Subcutaneous adipose tissue (tissue), 4 donors: ENCODE data around the gene SPINDOC. TPM values are rescaled to one million over a fixed set of nuclear protein-coding genes. Genes with fewer than 3 reads are reported as not detected.

Experiments used
- total RNA-seq, 4 donors: library from RNA; depleted of rRNA; stranded (reverse); fragments of >200 nt; gene quantifications; one replicate each; pipeline ENCODE4 v1.1.0, GENCODE V29; 2016
- TF ChIP-seq, protein P1 (sequence below): fragments of 450-650 bp; IDR thresholded peaks from one replicate; pipeline ENCODE4 v1.5.1; 2016; ENCODE audit warnings: low read depth, mild to moderate bottlenecking, control low read depth, antibody characterized with exemption, moderate library complexity

The SPINDOC gene
- total RNA-seq, 4 donors from 2014 or later, result 4.6 to 7.3 (median 5.0) TPM

DNA sequence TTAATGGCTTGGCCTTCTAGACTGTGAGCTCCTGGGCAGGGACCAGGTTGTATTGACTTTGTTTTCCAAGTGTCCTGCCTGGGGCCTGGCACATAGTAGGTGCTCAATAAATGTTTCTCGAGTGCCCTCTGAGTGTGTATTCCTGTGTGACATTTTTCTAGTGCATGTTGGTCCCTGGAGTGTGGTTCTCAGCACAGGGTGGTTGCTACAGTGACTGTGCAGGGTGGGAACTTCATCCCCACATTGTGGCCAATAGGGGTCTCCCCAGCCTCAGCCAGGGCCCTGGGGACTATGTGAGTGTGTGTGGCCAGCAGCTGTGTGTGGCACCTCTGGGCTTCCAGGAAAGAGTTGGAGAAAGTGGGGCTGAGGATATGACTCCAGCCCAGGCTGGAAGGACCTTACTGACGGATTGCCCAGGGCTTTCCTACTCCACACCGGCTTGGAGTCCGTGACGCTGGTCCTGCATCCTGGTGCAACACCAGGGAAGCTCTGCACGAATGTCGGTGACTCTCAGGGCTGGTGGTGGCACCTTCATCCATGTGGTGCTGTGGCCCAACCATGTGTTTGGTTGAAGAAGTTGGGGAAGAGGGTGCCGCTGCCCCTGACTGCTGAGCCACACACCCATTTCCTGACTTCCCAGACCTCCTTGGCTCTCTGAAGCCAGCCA is 16.7 kb downstream of the SPINDOC start:
- TF ChIP-seq, protein P1, sequence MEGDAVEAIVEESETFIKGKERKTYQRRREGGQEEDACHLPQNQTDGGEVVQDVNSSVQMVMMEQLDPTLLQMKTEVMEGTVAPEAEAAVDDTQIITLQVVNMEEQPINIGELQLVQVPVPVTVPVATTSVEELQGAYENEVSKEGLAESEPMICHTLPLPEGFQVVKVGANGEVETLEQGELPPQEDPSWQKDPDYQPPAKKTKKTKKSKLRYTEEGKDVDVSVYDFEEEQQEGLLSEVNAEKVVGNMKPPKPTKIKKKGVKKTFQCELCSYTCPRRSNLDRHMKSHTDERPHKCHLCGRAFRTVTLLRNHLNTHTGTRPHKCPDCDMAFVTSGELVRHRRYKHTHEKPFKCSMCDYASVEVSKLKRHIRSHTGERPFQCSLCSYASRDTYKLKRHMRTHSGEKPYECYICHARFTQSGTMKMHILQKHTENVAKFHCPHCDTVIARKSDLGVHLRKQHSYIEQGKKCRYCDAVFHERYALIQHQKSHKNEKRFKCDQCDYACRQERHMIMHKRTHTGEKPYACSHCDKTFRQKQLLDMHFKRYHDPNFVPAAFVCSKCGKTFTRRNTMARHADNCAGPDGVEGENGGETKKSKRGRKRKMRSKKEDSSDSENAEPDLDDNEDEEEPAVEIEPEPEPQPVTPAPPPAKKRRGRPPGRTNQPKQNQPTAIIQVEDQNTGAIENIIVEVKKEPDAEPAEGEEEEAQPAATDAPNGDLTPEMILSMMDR, result no peak

DNA sequence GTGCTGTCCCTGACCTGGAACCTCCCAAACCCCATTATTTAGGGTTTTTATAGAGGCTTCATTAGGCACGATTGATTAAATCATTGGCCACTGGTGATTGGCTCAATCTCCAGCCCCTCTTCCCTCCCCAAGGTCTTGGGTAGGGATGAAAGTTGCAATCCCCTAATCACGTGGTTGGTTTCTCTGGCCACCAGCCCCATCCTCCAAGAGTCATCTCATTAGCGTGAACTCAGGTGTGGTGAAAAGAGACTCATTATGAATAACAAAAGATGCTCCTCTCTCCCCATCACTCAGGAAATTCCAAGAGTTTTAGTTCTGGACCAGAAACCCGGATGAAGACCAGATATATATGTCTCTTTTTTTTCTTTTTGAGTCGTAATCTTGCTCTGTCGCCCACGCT is 18.1 kb downstream of the SPINDOC start:
- TF ChIP-seq, protein P1, result no peak

DNA sequence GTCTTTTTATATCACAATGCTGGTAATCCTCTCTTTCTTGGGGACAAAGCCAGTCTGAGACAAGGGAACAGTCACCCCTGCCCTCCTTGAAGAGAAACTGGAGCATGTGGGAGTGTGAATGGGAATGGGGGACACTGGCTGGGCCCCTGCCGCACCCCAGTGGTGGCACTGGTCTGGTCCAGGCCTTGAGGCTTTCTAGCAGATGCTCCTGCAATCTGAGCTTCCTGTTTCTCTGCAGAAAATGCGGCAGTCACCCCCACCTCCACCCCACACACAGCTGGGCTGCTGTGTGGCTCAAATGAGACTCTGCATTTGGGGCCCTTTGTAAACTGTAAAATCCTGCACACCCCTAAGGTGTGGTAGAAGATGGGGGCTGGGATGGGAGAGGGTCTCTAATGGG is 19.1 kb downstream of the SPINDOC start:
- TF ChIP-seq, protein P1, result no peak

DNA sequence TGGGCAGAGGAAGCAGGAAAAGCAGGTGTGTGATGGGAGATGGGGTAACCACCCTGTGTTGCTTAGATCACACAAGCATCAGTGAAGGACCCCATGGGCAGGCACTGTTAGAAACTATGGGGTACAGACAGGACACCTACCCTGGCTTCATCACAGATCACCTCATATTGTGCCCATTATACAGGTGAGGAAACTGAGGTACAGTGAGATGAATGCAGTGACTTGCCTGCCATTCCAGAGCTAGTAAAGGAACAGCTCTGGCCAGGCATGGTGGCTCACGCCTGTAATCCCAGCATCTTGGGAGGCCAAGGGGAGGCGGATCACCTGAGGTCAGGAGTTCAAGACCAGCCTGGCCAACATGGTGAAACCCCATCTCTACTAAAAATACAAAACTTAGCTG is 19.8 kb downstream of the SPINDOC start:
- TF ChIP-seq, protein P1, result no peak

DNA sequence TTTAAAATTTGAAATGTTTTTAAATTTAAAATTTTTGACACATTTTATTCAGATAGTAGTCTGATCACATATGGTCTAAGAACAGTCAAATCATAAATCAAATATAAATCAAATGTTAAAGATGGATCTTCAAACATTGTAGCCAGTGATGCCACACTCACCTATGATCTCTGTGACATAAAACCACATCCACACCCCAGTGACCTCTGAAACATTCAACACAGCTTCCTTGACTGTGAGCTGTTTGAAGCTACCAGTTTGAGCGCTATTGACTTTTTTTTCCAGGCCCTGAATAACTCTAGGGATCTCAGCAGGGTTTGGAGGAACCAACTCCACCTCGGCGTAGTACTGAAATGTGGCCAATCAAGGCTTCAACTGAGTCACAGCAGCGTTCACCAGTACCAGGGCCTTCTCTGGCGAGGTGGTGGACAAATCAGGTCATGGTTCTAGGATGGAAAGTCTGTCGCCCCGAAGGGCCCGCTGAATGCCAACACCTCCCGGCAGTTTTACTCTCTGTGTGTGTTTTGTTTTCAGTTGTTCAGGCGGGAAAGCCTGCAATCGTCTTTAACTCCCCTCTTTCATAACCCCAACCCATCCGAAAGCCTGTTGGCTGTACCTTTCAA is 21.4 kb downstream of the SPINDOC start:
- TF ChIP-seq, protein P1, result no peak

DNA sequence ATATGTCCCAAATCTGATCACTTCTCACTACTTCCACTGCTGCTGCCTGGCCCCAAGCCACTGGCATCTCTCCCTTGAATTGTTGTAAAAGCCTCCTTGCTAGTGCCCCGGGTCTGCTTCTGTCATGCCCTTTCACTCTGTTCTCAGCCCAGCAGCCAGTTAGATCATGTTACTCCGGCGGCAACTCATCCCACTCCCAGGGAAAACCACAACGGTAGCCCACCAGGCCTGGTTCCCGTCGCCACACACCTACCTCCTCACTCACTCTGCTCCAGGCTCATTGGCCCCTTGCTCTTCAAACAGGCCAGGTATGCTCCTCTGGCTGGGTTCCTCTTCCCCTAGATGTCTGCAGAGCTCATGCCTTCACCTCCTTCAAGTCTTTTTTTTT is 21.9 kb downstream of the SPINDOC start:
- TF ChIP-seq, protein P1, result no peak

DNA sequence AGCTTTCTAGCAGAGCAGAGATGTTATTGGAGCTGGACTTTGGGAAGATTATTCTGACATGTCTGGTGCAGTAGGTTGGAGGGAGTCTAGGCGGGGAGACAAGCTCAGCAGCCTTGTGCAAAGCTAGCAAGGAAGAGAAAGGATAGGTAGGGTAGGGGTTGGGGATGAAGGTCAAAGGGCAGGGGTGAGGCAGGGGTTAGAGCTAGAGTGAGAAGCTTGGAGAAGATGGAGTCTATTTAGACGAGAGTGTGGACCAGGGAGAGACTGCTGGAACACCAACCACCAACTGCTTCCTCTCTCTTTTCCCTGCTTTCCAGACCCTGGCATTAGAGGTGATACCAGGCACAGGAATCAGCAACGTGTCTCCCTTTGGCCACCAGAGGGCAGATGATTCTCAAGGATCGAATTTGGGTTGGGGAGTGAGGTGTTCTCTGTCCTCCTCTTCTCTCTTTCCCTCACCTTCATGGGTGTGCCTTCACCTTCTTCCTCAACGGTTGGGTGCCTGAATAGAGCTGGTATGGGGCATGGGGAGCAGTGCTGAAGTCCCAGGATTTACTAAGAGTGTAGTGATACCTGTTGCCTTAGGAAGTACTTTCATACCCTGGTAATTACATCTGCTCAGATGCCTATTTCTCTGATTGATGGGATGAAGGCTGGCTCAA is 23.9 kb downstream of the SPINDOC start:
- TF ChIP-seq, protein P1, result no peak
